ENCODE data around the gene PPP1CC.

The PPP1CC gene

GRCh38 chr12:110686294-110686903 lies 56.3 kb downstream of the PPP1CC start:
- no peak for DNase-seq

- no peak for DNase-seq
Observed at GRCh38 chr12:110684312-110684836, 58.3 kb downstream of the PPP1CC start.

GRCh38 chr12:110683888-110684287 lies 58.8 kb downstream of the PPP1CC start:
- DNase-seq: no peak

- DNase-seq: no peak
Observed at GRCh38 chr12:110680032-110680431, 62.7 kb downstream of the PPP1CC start.

GRCh38 chr12:110679201-110679600 lies 63.5 kb downstream of the PPP1CC start:
- DNase-seq: no peak

- no peak for DNase-seq
Observed at GRCh38 chr12:110677982-110678381, 64.7 kb downstream of the PPP1CC start.

GRCh38 chr12:110677206-110677911 lies 65.3 kb downstream of the PPP1CC start:
- peak in 2 of 6 experiments; percentile 2 to 12 for DNase-seq

GRCh38 chr12:110676171-110676570 lies 66.5 kb downstream of the PPP1CC start:
- DNase-seq: no peak

GRCh38 chr12:110670161-110670701 lies 72.5 kb downstream of the PPP1CC start:
- DNase-seq: peak in 1 of 6 experiments; percentile 14
